Fibroblast of lung (primary cell): ENCODE results near the gene SGCA. TPM values are rescaled to one million over a fixed set of nuclear protein-coding genes. Genes with fewer than 3 reads are reported as not detected.
A peak's percentile ranks its signal among the peaks of the same experiment; 100 is the strongest.

Experiments used
- DNase-seq, 2 donors: peaks; one replicate each; pipeline versions ENCODE4 v3.0.0 to v3.0.0-alpha.2; 2010; ENCODE audit warnings: low read depth in 2 of 2
- H2AFZ ChIP-seq: 2 replicates; pipeline ENCODE4 v1.5.1; 2012; ENCODE audit warnings: low read length, control low read depth, inconsistent platforms
- H3K27ac ChIP-seq: 2 replicates; pipeline ENCODE4 v1.5.1; 2011; ENCODE audit warnings: low read length, control low read depth; ENCODE audit not compliant: insufficient read depth
- H3K27me3 ChIP-seq: 2 replicates; pipeline ENCODE4 v1.5.1; 2011; ENCODE audit warnings: mild to moderate bottlenecking, low read length; ENCODE audit not compliant: control insufficient read depth, insufficient read depth
- H3K36me3 ChIP-seq: 2 replicates; pipeline ENCODE4 v1.5.1; 2011; ENCODE audit warnings: low read length; ENCODE audit not compliant: control insufficient read depth, insufficient read depth
- H3K4me1 ChIP-seq: 2 replicates; pipeline ENCODE4 v1.5.1; 2011; ENCODE audit warnings: low read length; ENCODE audit not compliant: control insufficient read depth, insufficient read depth; ENCODE audit errors: extremely low read depth
- H3K4me2 ChIP-seq: 2 replicates; pipeline ENCODE4 v1.5.1; 2011; ENCODE audit warnings: low read length, control low read depth; ENCODE audit not compliant: insufficient read depth; ENCODE audit errors: extremely low read depth
- H3K4me3 ChIP-seq, 4 experiments: fragments of 200-600 bp in 1 of 4; sonication (generic) in 1 of 4; replicated peaks in 1 of 4; 2 replicates each; pipeline ENCODE4 v1.5.1; 2011 to 2016; ENCODE audit warnings: low read length in 4 of 4, low read depth in 3 of 4, mild to moderate bottlenecking in 3 of 4, control low read depth in 2 of 4, inconsistent platforms in 1 of 4, mixed read lengths in 1 of 4; ENCODE audit not compliant: insufficient read depth in 1 of 4; ENCODE audit errors: control extremely low read depth in 1 of 4
- H3K79me2 ChIP-seq: 2 replicates; pipeline ENCODE4 v1.5.1; 2012; ENCODE audit warnings: mild to moderate bottlenecking, low read length, inconsistent platforms; ENCODE audit not compliant: control insufficient read depth, insufficient read depth
- H3K9ac ChIP-seq: 2 replicates; pipeline ENCODE4 v1.5.1; 2011; ENCODE audit warnings: mild to moderate bottlenecking, low read length, control low read depth; ENCODE audit not compliant: insufficient read depth
- H3K9me3 ChIP-seq: 2 replicates; pipeline ENCODE4 v1.5.1; 2012; ENCODE audit warnings: low read depth, low read length; ENCODE audit not compliant: control insufficient read depth, insufficient read depth
- H4K20me1 ChIP-seq: 2 replicates; pipeline ENCODE4 v1.5.1; 2011; ENCODE audit warnings: low read length; ENCODE audit not compliant: control insufficient read depth, insufficient read depth; ENCODE audit errors: extremely low read depth
- CTCF ChIP-seq, 2 donors: IDR thresholded peaks in 1 of 2; conservative IDR thresholded peaks in 1 of 2; 1 replicate in 1 of 2; 2 replicates in 1 of 2; pipeline ENCODE4 v1.5.1; 2011 to 2012; ENCODE audit warnings: low read length in 2 of 2, control low read depth in 1 of 2, inconsistent platforms in 1 of 2, low read depth in 1 of 2, mild to moderate bottlenecking in 1 of 2
- EZH2 ChIP-seq: IDR thresholded peaks from 2 replicates; pipeline ENCODE4 v1.5.1; 2012; ENCODE audit warnings: low read length, control low read depth, mild to moderate bottlenecking; ENCODE audit errors: missing control alignments
- polyA plus RNA-seq, 2 donors: library from polyadenylated mRNA; depleted of rRNA in 1 of 2; stranded (reverse) in 1 of 2; unstranded in 1 of 2; fragments of >200 nt; gene quantifications; 2 replicates each; pipeline ENCODE4 v1.2.1, GENCODE V29; 2011 to 2012; ENCODE audit warnings: missing spikeins in 1 of 2
- total RNA-seq: library from RNA; depleted of rRNA; stranded (reverse); fragments of >200 nt; gene quantifications from 2 replicates; pipeline ENCODE4 v1.2.1, GENCODE V29; 2014

The SGCA gene
- total and polyA plus RNA-seq, 2 donors (not counting 1 experiment from before 2014, with no cell fraction given) = 1.6 to 4.3 TPM

DNA sequence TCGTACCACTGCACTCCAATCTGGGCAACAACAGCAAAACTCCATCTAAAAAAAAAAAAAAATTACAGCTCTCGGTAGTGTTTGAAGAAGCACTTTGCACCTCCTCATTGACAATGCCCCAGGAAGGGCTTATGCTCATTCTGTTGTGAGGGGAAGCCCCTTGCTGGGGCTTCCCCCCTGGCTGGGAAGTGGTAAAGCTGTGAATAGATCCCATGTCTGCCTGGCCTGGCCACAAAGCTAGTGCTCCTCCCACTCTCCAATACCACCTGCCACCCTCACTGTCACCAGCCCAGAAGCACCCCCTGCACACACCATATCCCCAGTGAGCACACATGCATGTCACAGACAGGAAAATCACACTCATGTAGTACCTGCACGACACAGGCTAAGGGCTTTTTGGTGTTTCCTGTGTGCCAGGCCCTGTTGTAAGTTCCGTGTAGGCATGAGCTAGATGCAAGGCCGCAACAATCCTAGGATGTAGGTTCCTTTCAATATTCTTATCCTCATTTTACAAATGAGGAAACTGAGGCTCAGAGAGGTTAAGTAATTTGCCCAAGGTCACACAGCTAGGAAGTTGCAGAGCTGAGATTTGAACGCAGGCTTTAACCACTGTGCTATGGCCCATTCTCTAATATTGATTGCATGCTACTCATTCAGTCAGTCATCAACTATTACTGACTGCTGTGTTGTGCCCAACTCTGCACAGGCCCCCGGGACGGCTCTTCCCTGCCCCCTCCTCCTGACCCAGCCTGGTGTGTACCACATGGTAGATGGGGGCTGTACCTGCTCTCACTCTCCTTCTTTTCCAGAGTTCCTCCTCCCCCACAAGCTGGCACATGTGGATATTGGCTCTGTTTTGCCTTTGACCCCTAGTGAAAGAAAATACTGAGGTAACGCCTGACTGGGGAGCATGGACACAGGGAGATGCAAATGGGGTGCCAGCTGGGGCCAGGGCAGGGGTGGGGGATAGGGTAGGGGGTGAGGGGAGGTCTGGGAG is 47.5 kb downstream of the SGCA start:
- H3K27ac ChIP-seq = no peak overlapping the region
- H2AFZ ChIP-seq = no peak overlapping the region
- peaks cover 51% of the 10 kb centered on the region for H3K4me1 ChIP-seq
- no peaks in the 10 kb centered on the region for H3K9me3 ChIP-seq
- no peak overlapping the region for H3K4me2 ChIP-seq
- no peaks in the 10 kb centered on the region for H3K27me3 ChIP-seq
- TF ChIP-seq CTCF (conservative IDR thresholded peaks at IDR 0.05 in 1 of 2, IDR thresholded peaks at IDR 0.05 in 1 of 2; ENCODE audit: low read depth in 1 of 2, low read length in 2 of 2) (no peak), EZH2 (no peak)
- no peak overlapping the region for H3K4me3 ChIP-seq
- H3K79me2 ChIP-seq = no peaks in the 10 kb centered on the region
- no peak overlapping the region for H3K9ac ChIP-seq
- H4K20me1 ChIP-seq = no peaks in the 10 kb centered on the region
- H3K36me3 ChIP-seq = no peaks in the 10 kb centered on the region
- DNase-seq = no peak

DNA sequence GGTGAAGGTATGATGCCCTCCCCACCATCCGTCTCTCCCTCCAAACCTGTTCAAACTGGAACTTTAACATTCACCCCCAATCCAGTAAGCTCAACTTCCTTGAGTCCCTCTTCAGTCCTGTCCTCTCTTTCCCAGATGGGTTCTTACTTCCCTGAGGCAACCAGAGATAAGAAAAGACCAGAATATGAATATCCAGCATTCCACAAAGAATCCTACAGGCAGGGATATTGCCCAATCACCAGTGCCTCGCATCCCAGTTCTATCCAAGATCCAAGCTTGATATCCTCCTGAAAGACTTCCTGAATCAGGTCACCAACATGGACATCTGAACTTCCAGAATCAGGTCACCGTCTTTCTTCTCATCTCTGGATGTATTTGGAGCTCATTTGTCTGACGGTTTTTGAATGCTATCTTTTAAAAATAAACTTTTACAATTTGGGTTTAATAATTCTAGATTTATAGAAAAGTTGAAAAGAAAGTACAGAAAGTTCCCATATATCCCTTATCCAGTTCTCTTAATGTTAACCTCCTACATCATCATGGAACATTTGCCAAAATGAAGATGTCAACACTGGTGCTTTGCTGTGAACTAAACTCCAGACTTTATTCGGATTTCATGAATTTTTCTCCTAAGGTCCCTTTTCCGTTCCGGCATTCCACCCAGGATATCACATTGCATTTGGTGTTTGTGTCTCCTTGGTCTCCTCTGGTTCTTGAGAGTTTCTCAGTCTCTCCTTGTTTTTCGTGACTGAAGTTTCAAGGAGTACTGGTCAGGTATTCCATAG is 49.4 kb downstream of the SGCA start:
- no peaks in the 10 kb centered on the region for H3K27me3 ChIP-seq
- no peak overlapping the region for H3K4me2 ChIP-seq
- no peaks in the 10 kb centered on the region for H3K9me3 ChIP-seq
- no peaks in the 10 kb centered on the region for H4K20me1 ChIP-seq
- no peak overlapping the region for H3K9ac ChIP-seq
- DNase-seq = no peak
- no peak overlapping the region for H3K4me3 ChIP-seq
- no peak for TF ChIP-seq EZH2
- no peak overlapping the region for H2AFZ ChIP-seq
- no peak overlapping the region for H3K27ac ChIP-seq
- H3K4me1 ChIP-seq = peaks cover 42% of the 10 kb centered on the region
- H3K79me2 ChIP-seq = no peaks in the 10 kb centered on the region
- no peaks in the 10 kb centered on the region for H3K36me3 ChIP-seq

- H3K36me3 ChIP-seq = no peaks in the 10 kb centered on the region
- H3K27ac ChIP-seq = peak overlapping the region; percentile 78
- no peaks in the 10 kb centered on the region for H4K20me1 ChIP-seq
- H3K4me2 ChIP-seq = peak overlapping the region; percentile 75
- TF ChIP-seq EZH2 = no peak
- TF ChIP-seq CTCF (conservative IDR thresholded peaks at IDR 0.05 in 1 of 2, IDR thresholded peaks at IDR 0.05 in 1 of 2; ENCODE audit: low read depth in 1 of 2, low read length in 2 of 2) = no peak
- peak overlapping the region in 1 of 4 experiments; percentile 2 for H3K4me3 ChIP-seq
- H3K9ac ChIP-seq = no peak overlapping the region
- H3K27me3 ChIP-seq = no peaks in the 10 kb centered on the region
- H3K9me3 ChIP-seq = no peaks in the 10 kb centered on the region
- no peak overlapping the region for H2AFZ ChIP-seq
- DNase-seq = no peak
- no peaks in the 10 kb centered on the region for H3K79me2 ChIP-seq
- peaks cover 42% of the 10 kb centered on the region for H3K4me1 ChIP-seq
Measured at GRCh38 chr17:50217591-50217990, 51.8 kb downstream of the SGCA start.
